ENCODE data around the gene FEM1A. TPM values are rescaled to one million over a fixed set of nuclear protein-coding genes. Genes with fewer than 3 reads are reported as not detected.
"Not testable (repeated sequence)": the region's sequence is repeated elsewhere in the genome, so short reads cannot be mapped to it uniquely, and the experiment has no call there.

Gene FEM1A
- total and polyA plus RNA-seq, 9 donors: 1.8 to 17.6 (median 3.5) TPM

DNA sequence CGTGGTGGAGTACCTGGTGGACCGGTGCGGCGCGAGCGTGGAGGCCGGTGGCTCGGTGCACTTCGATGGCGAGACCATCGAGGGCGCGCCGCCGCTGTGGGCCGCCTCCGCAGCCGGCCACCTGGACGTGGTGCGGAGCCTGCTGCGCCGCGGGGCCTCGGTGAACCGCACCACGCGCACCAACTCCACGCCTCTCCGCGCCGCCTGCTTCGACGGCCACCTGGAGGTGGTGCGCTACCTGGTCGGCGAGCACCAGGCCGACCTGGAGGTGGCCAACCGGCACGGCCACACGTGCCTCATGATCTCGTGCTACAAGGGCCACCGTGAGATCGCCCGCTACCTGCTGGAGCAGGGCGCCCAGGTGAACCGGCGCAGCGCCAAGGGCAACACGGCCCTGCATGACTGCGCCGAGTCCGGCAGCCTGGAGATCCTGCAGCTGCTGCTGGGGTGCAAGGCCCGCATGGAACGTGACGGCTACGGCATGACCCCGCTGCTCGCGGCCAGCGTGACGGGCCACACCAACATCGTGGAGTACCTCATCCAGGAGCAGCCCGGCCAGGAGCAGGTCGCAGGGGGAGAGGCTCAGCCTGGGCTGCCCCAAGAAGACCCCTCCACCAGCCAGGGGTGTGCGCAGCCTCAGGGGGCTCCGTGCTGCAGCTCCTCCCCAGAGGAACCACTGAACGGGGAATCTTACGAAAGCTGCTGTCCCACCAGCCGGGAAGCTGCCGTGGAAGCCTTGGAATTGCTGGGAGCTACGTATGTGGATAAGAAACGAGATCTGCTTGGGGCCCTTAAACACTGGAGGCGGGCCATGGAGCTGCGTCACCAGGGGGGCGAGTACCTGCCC, 708 bp downstream of the FEM1A start:
- H3K4me1 ChIP-seq (ENCODE audit: control insufficient read depth, insufficient read depth, low read length): peaks cover 33% of the 10 kb centered on the region
- not testable (repeated sequence) for DNase-seq; H3K9me3 ChIP-seq (replicated peaks; ENCODE audit: control insufficient read depth, low read depth, low read length); H3K27me3 ChIP-seq (ENCODE audit: control insufficient read depth, insufficient read depth, low read length)
- peak overlapping the region; percentile 80 for H3K4me3 ChIP-seq (ENCODE audit: low read length)
- H3K36me3 ChIP-seq (ENCODE audit: control insufficient read depth, insufficient read depth, low read length): peaks cover 35% of the 10 kb centered on the region
- WGBS (ENCODE audit: insufficient coverage): 8% methylated on average over 75 of the region's 75 CpGs
- H3K27ac ChIP-seq (ENCODE audit: low read length): peak overlapping the region; percentile 74

DNA sequence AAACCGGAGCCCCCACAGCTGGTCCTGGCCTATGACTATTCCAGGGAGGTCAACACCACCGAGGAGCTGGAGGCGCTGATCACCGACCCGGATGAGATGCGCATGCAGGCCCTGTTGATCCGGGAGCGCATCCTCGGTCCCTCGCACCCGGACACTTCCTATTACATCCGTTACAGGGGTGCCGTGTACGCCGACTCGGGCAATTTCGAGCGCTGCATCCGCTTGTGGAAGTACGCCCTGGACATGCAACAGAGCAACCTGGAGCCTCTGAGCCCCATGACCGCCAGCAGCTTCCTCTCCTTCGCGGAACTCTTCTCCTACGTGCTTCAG, 1.3 kb downstream of the FEM1A start:
- peaks cover 33% of the 10 kb centered on the region for H3K4me1 ChIP-seq (ENCODE audit: control insufficient read depth, insufficient read depth, low read length)
- DNase-seq; H3K9me3 ChIP-seq (replicated peaks; ENCODE audit: control insufficient read depth, low read depth, low read length); H3K27me3 ChIP-seq (ENCODE audit: control insufficient read depth, insufficient read depth, low read length): not testable (repeated sequence)
- peak overlapping the region; percentile 80 for H3K4me3 ChIP-seq (ENCODE audit: low read length)
- H3K27ac ChIP-seq (ENCODE audit: low read length): peak overlapping the region; percentile 13
- WGBS (ENCODE audit: insufficient coverage): 91% methylated on average over 24 of the region's 24 CpGs
- H3K36me3 ChIP-seq (ENCODE audit: control insufficient read depth, insufficient read depth, low read length): peaks cover 40% of the 10 kb centered on the region

DNA sequence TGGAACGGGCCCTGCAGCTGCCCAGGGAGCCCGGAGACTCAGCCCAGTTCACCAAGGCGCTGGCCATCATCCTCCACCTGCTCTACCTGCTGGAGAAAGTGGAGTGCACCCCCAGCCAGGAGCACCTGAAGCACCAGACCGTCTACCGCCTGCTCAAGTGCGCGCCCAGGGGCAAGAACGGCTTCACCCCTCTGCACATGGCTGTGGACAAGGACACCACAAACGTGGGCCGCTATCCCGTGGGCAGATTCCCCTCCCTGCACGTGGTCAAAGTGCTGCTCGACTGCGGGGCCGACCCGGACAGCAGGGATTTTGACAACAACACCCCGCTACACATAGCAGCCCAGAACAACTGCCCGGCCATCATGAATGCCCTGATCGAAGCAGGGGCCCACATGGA, 1.7 kb downstream of the FEM1A start:
- Histone ChIP-seq H3K4me1 (ENCODE audit: control insufficient read depth, insufficient read depth, low read length) (peaks cover 29% of the 10 kb centered on the region), H3K36me3 (ENCODE audit: control insufficient read depth, insufficient read depth, low read length) (peaks cover 40% of the 10 kb centered on the region)
- H3K4me3 ChIP-seq (ENCODE audit: low read length); H3K27me3 ChIP-seq (ENCODE audit: control insufficient read depth, insufficient read depth, low read length); H3K9me3 ChIP-seq (replicated peaks; ENCODE audit: control insufficient read depth, low read depth, low read length); DNase-seq; H3K27ac ChIP-seq (ENCODE audit: low read length): not testable (repeated sequence)
- 87% methylated on average over 14 of the region's 19 CpGs for WGBS (ENCODE audit: insufficient coverage)

DNA sequence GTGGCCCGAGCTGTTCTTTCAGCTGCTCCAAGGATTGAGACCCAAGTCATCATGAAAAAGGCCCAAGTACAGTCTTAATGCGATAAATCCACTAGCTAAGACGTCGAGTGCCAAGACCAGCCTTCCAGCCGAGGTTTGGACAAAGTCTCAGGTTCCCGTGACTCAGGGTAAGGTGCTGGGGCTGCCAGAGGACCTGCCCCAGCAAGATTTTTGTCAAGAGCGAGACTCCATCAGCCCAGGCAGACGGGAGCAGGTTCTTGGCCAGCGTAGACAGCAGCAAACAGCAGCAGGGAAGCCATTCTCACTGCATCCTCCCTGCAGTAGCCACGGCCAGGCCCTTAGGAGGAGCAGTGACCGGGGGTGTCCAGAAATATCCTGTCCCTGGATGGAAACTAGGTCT, 3.4 kb downstream of the FEM1A start:
- H3K36me3 ChIP-seq (ENCODE audit: control insufficient read depth, insufficient read depth, low read length): peaks cover 44% of the 10 kb centered on the region
- no peaks in the 10 kb centered on the region for H3K9me3 ChIP-seq (replicated peaks; ENCODE audit: control insufficient read depth, low read depth, low read length)
- 78% methylated on average over 8 of the region's 11 CpGs for whole genome bisulfite sequencing (ENCODE audit: insufficient coverage)
- no peak overlapping the region for H3K27ac ChIP-seq (ENCODE audit: low read length)
- no peaks in the 10 kb centered on the region for H3K27me3 ChIP-seq (ENCODE audit: control insufficient read depth, insufficient read depth, low read length)
- peaks cover 24% of the 10 kb centered on the region for H3K4me1 ChIP-seq (ENCODE audit: control insufficient read depth, insufficient read depth, low read length)
- no peak overlapping the region for H3K4me3 ChIP-seq (ENCODE audit: low read length)
- DNase-seq: no peak

DNA sequence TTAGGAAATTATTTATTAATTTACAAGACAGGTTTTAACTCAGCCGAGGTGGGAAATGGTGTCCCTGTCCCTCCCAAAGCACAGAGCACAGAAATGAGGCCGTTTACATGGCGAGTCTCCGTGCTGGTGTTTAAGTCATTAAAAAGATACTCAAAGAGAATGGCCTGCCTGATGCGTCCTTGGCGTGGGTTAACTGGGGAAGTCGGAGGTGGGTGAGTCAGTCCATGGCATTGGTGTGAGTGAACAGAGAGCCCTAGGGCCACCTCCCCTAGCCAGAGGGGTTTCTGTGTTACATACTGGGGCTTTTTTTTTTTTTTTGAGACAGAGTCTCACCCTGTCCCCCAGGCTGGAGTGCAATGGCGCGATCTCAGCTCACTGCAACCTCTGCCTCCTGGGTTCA, 3.9 kb downstream of the FEM1A start:
- no peak for DNase-seq
- Histone ChIP-seq H3K36me3 (ENCODE audit: control insufficient read depth, insufficient read depth, low read length) (peaks cover 44% of the 10 kb centered on the region), H3K27ac (ENCODE audit: low read length) (no peak overlapping the region), H3K4me1 (ENCODE audit: control insufficient read depth, insufficient read depth, low read length) (peaks cover 27% of the 10 kb centered on the region), H3K9me3 (replicated peaks; ENCODE audit: control insufficient read depth, low read depth, low read length) (no peaks in the 10 kb centered on the region), H3K4me3 (ENCODE audit: low read length) (no peak overlapping the region), H3K27me3 (ENCODE audit: control insufficient read depth, insufficient read depth, low read length) (no peaks in the 10 kb centered on the region)
- WGBS (ENCODE audit: insufficient coverage): 65% methylated on average over 4 of the region's 9 CpGs

DNA sequence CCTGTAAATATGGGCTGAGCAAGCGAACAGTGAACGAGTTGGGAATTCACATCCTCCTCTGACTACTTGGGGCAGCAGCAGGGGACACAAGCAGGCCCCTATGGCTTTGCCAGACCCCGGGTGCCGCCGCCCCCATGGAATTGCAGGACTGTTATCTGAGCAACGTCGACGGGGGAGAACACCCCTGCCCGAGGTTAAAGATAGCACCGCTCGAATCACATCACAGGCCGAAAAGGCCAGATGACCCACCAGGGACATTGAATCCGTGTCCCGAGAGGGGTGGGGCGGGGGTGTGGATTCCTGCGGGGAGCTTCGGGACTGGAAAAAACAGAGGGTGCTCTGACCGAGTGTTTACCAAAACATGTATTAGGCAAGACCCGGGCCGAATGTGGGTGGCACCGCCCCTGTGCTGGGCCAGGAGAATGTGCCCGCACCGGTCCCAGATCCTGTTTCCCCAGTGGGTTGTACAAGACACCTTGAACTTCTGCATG, 9.1 kb downstream of the FEM1A start:
- Histone ChIP-seq H3K27me3 (ENCODE audit: control insufficient read depth, insufficient read depth, low read length) (no peaks in the 10 kb centered on the region), H3K27ac (ENCODE audit: low read length) (peak overlapping the region; percentile 86), H3K4me1 (ENCODE audit: control insufficient read depth, insufficient read depth, low read length) (peaks cover 14% of the 10 kb centered on the region), H3K9me3 (replicated peaks; ENCODE audit: control insufficient read depth, low read depth, low read length) (no peaks in the 10 kb centered on the region), H3K4me3 (ENCODE audit: low read length) (no peak overlapping the region), H3K36me3 (ENCODE audit: control insufficient read depth, insufficient read depth, low read length) (peaks cover 19% of the 10 kb centered on the region)
- no peak for DNase-seq
- WGBS (ENCODE audit: insufficient coverage): 61% methylated on average over 21 of the region's 23 CpGs

DNA sequence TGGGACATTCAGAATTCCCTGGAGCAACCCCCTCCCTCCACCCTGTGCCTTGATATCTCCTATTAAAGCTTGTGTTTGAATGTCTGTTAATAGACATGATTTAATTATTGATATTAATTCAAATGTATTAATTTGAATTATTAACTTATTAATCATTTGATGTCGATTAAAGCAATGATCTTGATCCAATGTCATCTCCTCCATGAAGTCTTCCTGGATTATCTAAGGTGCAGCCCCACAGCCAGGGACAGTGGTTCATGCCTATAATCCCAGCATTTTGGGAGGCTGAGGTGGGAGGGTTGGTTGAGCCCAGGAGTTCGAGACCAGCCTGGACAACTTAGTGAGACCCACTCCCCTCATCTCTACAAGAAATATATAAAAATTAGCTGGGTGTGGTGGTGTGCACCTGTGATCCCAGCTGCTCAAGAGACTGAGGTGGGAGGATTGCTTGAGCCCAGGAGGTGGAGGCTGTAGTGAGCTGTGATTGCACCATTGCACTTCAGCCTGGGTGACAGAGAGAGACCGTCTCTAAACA, 9.6 kb downstream of the FEM1A start:
- Histone ChIP-seq H3K4me3 (ENCODE audit: low read length) (no peak overlapping the region), H3K36me3 (ENCODE audit: control insufficient read depth, insufficient read depth, low read length) (peaks cover 16% of the 10 kb centered on the region), H3K27ac (ENCODE audit: low read length) (peak overlapping the region; percentile 86), H3K9me3 (replicated peaks; ENCODE audit: control insufficient read depth, low read depth, low read length) (no peaks in the 10 kb centered on the region), H3K27me3 (ENCODE audit: control insufficient read depth, insufficient read depth, low read length) (no peaks in the 10 kb centered on the region), H3K4me1 (ENCODE audit: control insufficient read depth, insufficient read depth, low read length) (peaks cover 14% of the 10 kb centered on the region)
- no CpG with 5 or more reads among the region's 3 CpGs for WGBS (ENCODE audit: insufficient coverage)
- DNase-seq: no peak

DNA sequence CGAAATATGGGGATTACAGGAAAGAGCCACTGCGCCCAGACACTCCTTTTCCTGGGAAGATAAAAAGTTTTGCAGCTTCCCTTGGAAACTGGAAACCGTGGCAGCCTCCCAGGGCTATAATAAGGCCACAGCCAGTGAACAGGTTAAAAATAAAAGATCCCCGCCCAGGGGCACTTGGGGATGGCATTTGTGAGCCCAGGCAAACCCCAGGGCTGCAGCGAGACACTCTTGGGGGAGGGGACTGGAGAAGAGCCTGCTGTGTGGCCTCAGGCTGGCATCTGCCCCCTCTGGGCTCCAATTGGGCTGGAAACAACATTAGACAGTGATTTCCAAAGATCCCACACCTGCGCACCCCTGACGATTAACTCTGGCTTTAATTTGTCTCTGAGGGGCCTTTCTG, 11.2 kb downstream of the FEM1A start:
- Histone ChIP-seq H3K4me1 (ENCODE audit: control insufficient read depth, insufficient read depth, low read length) (peaks cover 14% of the 10 kb centered on the region), H3K9me3 (replicated peaks; ENCODE audit: control insufficient read depth, low read depth, low read length) (no peaks in the 10 kb centered on the region), H3K36me3 (ENCODE audit: control insufficient read depth, insufficient read depth, low read length) (peaks cover 4% of the 10 kb centered on the region), H3K27me3 (ENCODE audit: control insufficient read depth, insufficient read depth, low read length) (no peaks in the 10 kb centered on the region), H3K27ac (ENCODE audit: low read length) (peak overlapping the region; percentile 75), H3K4me3 (ENCODE audit: low read length) (no peak overlapping the region)
- 75% methylated on average over 7 of the region's 7 CpGs for WGBS (ENCODE audit: insufficient coverage)
- DNase-seq: peak; percentile 54

DNA sequence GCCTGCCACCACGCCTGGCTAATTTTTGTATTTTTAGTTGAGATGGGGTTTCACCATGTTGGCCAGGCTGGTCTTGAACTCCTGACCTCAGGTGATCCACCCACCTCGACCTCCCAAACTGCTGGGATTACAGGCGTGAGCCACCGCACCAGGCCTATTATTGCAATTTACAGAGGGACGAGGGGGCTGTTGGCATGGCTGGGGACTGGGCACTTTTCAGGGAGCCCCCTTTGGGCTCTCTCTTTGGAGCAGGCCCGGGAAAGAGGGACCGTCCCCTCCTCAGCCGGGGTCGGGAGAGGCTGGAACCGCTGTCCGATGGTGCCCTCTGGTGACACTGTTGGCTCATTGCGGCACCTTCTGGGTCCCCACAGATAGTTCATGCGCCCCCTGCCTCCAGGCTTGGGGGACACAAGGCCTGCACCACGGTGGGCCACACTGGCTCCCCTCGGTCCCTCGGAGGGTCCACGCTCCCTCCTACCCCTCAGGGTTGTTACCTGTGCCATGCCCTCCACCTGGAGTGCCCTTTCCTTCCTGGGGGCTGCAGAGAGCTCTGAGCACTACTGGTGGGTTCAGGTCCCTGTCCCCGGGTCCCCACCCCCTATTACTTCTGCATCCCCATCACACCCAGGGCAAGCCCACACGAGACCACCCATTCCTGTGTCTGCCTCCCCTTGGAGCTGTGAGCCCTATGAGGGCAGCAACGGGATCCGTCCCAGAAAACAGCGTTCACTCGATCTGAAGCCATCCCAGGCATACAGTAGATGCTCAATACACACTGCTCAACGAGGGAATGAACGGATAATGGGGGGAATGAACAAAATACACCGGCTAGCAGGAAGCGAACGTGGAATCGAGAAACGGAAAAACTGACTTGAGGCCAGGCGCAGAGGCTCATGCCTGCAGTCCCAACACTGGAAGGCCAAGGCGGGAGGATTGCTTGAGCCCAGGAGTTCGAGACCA, 12.5 kb downstream of the FEM1A start:
- H3K36me3 ChIP-seq (ENCODE audit: control insufficient read depth, insufficient read depth, low read length): no peaks in the 10 kb centered on the region
- no peaks in the 10 kb centered on the region for H3K27me3 ChIP-seq (ENCODE audit: control insufficient read depth, insufficient read depth, low read length)
- peak; percentile 66 for DNase-seq
- peaks cover 14% of the 10 kb centered on the region for H3K4me1 ChIP-seq (ENCODE audit: control insufficient read depth, insufficient read depth, low read length)
- H3K9me3 ChIP-seq (replicated peaks; ENCODE audit: control insufficient read depth, low read depth, low read length): no peaks in the 10 kb centered on the region
- 37% methylated on average over 29 of the region's 33 CpGs for WGBS (ENCODE audit: insufficient coverage)
- H3K27ac ChIP-seq (ENCODE audit: low read length): no peak overlapping the region
- H3K4me3 ChIP-seq (ENCODE audit: low read length): no peak overlapping the region

DNA sequence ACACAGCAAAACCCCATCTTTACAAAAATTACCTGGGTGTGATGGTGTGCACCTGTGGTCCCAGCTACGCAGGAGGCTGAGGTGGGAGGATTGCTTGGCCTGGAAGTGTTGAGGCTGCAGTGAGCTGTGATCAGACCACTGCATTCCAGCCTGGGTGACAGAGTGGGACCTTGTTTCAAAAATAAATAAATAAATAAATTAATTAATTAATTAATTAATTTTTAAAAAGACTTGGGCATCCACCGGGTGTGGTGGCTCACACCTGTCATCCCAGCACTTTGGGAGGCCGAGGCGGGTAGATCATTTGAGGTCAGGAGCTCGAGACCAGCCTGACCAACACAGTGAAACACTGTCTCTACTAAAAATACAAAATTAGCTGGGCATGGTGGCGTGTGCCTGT, 13.6 kb downstream of the FEM1A start:
- 100% methylated on average over 3 of the region's 6 CpGs for WGBS (ENCODE audit: insufficient coverage)
- H3K27me3 ChIP-seq (ENCODE audit: control insufficient read depth, insufficient read depth, low read length); H3K9me3 ChIP-seq (replicated peaks; ENCODE audit: control insufficient read depth, low read depth, low read length); H3K27ac ChIP-seq (ENCODE audit: low read length); H3K36me3 ChIP-seq (ENCODE audit: control insufficient read depth, insufficient read depth, low read length); DNase-seq; H3K4me3 ChIP-seq (ENCODE audit: low read length): not testable (repeated sequence)
- peaks cover 13% of the 10 kb centered on the region for H3K4me1 ChIP-seq (ENCODE audit: control insufficient read depth, insufficient read depth, low read length)
